COLO668 (cell line): ENCODE data around the gene MME.
"Not testable (repeated sequence)": the region's sequence is repeated elsewhere in the genome, so short reads cannot be mapped to it uniquely, and the experiment has no call there.

ENCODE experiments used
- DNase-seq: peaks from one replicate; lab custom pipeline; 2025; ENCODE audit not compliant: unreplicated experiment; lab: John Stamatoyannopoulos, UW

The MME gene

GRCh38 chr3:155190691-155191090 lies 110.6 kb downstream of the MME start:
- no peak for DNase-seq

DNA sequence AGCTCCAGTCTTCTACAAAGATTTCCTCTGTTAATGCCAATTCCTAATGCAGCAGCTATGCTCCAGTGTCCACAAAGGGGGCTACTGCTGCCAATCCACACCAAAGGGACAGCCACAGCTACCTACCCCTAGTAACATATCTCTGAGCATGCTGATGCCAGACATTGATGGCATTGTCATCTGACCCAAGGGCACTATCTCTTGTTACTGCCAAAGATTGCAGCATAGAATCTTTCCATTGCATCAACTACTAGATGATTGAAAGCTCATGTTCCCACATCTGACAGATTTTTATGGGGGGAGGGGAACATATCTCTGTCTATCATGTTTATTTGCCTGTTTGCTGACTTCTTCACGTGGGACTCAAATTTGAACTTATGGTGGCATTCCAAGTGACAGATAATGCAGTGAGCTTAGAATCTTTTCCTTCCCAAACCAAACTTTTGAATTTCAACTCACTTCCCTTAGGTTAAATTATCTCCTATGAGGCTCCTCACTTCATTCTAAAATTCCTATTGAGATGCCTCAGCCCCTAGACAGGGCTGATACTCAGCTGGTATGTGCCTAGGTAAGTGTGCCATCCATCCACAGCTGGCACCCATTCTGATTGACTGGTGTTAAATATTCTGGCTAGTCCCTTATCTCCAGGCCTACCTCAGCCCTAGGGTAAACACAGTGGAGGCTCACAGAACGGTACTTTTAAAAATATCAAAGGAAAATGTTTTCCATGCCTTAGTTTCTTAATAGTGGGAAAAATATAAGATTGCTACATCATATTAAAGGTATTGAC lies 113.0 kb downstream of the MME start:
- DNase-seq = no peak

DNA sequence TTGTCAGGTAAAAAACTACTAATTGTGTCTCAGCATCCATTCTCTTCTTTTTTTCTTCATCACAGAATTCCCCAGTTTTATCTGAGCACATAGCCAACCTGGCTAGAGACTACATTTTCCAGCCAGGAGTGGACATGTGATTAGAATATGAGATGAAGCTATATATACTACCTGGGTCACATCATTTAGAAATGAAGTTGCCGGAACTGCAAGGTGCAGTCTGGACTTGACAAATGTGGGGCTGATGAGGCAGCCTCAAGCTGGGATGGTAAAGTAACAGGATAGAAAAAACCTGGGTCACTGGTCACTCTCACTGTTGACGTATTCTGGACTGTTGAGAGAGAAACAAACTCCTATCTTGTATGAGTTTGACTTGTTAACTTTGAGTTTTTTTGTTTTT lies 113.7 kb downstream of the MME start:
- DNase-seq = no peak

GRCh38 chr3:155194973-155195957 lies 115.1 kb downstream of the MME start:
- no peak for DNase-seq

GRCh38 chr3:155196131-155197021 lies 116.3 kb downstream of the MME start:
- no peak for DNase-seq

DNA sequence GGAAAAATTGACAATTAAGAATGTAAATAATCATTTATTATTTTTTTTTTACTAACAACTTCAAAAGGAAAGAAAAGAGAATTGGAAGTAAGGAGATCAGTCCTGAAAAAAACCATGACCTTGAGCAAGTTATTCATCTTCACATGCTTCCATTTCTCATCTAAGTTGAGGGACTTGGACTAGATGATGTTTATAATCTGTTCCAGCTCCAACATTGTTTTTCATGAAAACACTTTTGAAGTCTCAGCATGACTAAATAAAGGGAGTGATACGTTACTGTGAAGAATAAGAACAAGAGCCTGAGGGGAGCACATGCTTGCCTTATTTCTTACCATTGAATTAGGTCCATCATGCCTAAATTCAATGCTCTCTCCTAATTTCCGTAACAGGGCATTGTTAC lies 117.7 kb downstream of the MME start:
- no peak for DNase-seq

GRCh38 chr3:155202626-155203025 lies 122.5 kb downstream of the MME start:
- DNase-seq = no peak

DNA sequence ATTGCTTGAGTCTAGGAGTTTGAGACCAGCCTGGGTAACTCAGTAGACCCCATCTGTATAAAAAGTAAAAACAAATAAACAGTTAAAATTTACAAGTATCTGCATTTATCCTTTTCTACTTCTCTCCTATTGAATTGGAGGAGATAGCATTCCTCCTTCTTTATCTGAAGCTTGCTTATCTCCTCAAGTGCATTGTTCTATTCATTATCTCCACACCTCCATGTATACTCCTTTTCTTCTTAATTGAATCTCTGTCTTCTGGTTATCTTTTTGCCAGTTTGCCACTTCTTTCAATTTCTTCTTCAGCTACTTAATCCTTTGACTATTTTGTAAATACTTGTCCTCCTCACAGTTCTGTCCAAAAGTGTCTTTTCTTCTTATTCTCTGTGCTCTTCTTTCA lies 124.7 kb downstream of the MME start:
- DNase-seq = no peak

GRCh38 chr3:155208183-155208800 lies 128.2 kb downstream of the MME start:
- no peak for DNase-seq

DNA sequence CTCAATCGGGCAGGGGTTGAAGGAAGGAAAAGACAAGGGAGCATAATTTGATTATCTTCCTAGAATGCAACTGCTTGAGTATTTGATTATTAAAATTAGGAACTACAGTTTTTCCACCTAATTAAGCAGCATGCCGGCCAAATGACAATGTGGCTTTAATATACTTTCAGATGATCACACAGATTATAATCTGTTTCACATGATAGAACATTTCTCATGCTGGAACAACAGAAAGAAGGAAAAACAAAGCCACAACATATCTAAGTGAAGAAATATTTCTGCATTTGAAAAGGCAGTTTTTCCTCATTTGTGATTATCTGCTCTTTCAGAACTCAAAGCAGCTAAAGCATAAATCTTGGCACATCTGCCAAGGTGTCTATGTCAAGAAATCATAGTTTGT lies 130.6 kb downstream of the MME start:
- no peak for DNase-seq

GRCh38 chr3:155211266-155211665 lies 131.1 kb downstream of the MME start:
- no peak for DNase-seq

GRCh38 chr3:155211940-155212339 lies 131.8 kb downstream of the MME start:
- no peak for DNase-seq

DNA sequence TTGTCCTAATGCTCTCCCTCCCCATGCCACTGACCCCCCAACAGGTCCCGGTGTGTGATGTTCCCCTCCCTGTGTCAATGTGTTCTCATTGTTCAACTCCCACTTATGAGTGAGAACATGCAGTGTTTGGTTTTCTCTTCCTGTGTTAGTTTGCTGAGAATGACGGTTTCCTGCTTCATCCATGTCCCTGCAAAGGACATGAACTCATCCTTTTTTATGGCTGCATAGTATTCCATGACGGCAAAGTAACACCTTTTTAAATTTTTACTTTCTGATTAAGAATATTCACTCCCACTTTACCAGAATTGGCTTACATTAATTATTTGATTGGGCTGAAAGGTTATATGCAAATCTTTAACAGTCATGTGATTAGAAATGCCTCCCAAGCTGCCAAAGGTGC lies 135.9 kb downstream of the MME start:
- not testable (repeated sequence) for DNase-seq

- DNase-seq = no peak
Measured at GRCh38 chr3:155217591-155217990, 137.5 kb downstream of the MME start.

DNA sequence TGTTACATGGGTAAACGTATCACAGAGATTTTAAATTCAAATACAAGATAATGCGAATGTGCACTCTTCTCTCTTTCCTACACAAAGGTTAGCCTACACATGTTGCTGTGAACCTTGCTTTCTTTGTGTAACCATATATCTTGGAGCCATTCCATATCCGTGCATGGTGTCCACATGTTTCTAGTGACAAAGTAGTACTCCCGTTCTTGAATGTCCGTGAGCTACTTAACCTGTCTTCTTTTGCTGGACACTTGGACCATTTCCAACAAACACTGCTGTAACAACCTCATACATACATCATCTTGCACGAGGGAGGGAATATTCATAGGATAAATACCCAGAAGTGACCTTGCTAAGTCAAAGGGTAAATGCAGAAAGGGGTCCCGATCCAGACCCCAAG lies 138.3 kb downstream of the MME start:
- DNase-seq = no peak

- no peak for DNase-seq
Measured at GRCh38 chr3:155219106-155219505, 139.0 kb downstream of the MME start.

GRCh38 chr3:155225417-155225816 lies 145.3 kb downstream of the MME start:
- no peak for DNase-seq

GRCh38 chr3:155227141-155227540 lies 147.0 kb downstream of the MME start:
- DNase-seq = no peak

GRCh38 chr3:155228676-155229075 lies 148.6 kb downstream of the MME start:
- no peak for DNase-seq

DNA sequence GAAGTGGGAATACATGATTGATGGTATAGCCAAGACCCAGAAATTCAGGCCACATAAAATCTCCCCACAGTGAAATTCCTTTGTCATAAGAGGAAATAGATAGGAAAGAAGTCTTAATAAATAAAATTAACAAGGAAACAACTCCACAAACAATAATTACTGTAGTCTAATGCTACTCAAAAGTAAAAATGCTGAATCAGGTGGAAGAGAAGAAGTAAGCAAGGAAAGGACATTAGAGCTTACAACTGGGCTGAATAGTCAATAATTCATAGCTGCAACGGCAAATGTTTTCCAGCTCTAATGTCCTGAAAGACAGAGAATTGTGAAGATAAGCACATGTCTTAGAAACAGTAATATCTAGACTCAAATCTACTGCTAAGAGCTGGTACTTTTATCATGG lies 149.0 kb downstream of the MME start:
- no peak for DNase-seq

DNA sequence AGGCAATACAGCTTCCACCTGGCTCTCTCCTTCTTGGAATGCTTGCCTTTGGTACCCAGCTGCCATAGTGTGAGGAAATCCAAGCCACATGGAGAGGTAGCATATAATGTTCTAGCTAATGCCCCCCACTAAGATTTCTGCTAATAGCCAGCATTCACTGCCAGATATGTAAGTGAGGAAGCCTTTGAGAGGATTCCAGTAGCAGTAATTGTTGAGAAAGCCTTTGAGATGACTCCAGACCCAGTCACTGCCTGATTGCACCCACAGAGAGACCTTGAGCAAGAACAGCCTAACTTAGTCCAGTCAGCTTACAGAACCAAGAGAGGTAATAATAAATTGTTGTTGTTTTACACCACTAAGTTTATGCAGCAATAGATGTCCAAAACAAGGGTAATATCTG lies 150.3 kb downstream of the MME start:
- no peak for DNase-seq
